K562 (cell line): Measurements from ENCODE around the gene YY1AP1. TPM values are rescaled to one million over a fixed set of nuclear protein-coding genes. Genes with fewer than 3 reads are reported as not detected.

Source experiments
- ARNT ChIP-seq, 2 experiments: fragments of 450-650 bp; IDR thresholded peaks; 2 replicates each; pipeline ENCODE4 v1.6.1; 2016; ENCODE audit warnings: mild to moderate bottlenecking in 1 of 2
- BDP1 ChIP-seq: IDR thresholded peaks from 3 replicates; pipeline ENCODE4 v1.6.1; 2011; ENCODE audit not compliant: insufficient read length, insufficient read depth
- BHLHE40 ChIP-seq: IDR thresholded peaks from 2 replicates; pipeline ENCODE4 v1.6.1; 2011; ENCODE audit warnings: low read length, improper control_type of control experiment
- CBX3 ChIP-seq, 2 experiments: IDR thresholded peaks; 1 replicate in 1 of 2; 2 replicates in 1 of 2; pipeline ENCODE4 v1.6.1; 2012; ENCODE audit warnings: inconsistent platforms in 2 of 2, low read length in 2 of 2, borderline replicate concordance in 1 of 2, control low read depth in 1 of 2
- ETV5 ChIP-seq: sonication (generic); formaldehyde crosslinking; IDR thresholded peaks from 2 replicates; pipeline ENCODE4 v1.4.0; 2020; ENCODE audit warnings: low read depth, mild to moderate bottlenecking, missing genetic modification reagents
- FOXA3 ChIP-seq, 2 experiments: fragments of 450-650 bp in 1 of 2; sonication (generic) in 1 of 2; formaldehyde crosslinking; IDR thresholded peaks in 1 of 2; conservative IDR thresholded peaks in 1 of 2; 2 replicates each; pipeline versions ENCODE4 v1.4.0 to v1.8.0; 2020 to 2022; ENCODE audit warnings: mild to moderate bottlenecking in 2 of 2, missing genetic modification reagents in 1 of 2
- FOXP1 ChIP-seq: sonication (generic); formaldehyde crosslinking; IDR thresholded peaks from 2 replicates; pipeline ENCODE4 v1.8.0; 2022; ENCODE audit warnings: mild to moderate bottlenecking, missing genetic modification reagents
- MTA2 ChIP-seq: fragments of 450-650 bp; IDR thresholded peaks from 2 replicates; pipeline ENCODE4 v1.6.1; 2016; ENCODE audit warnings: low read depth
- PHB ChIP-seq: fragments of 250-450 bp; sonication (Bioruptor Pico); IDR thresholded peaks from 2 replicates; pipeline ENCODE4 v1.5.0; 2021
- SAFB ChIP-seq: fragments of 200-400 bp; formaldehyde crosslinking; IDR thresholded peaks from 2 replicates; pipeline ENCODE4 v1.6.1; 2017; ENCODE audit warnings: low read depth, low read length, borderline replicate concordance
- SMAD2 ChIP-seq: fragments of 150-350 bp; IDR thresholded peaks from 2 replicates; pipeline ENCODE4 v1.6.1; 2014; ENCODE audit warnings: low read depth, mild to moderate bottlenecking, low read length
- SRSF3 ChIP-seq: fragments of 200-400 bp; formaldehyde crosslinking; IDR thresholded peaks from 2 replicates; pipeline ENCODE4 v1.6.1; 2016; ENCODE audit warnings: mild to moderate bottlenecking, low read length, moderate library complexity; ENCODE audit not compliant: insufficient read depth
- TRIM28 ChIP-seq: fragments of 450-650 bp; IDR thresholded peaks from 2 replicates; pipeline ENCODE4 v1.6.1; 2017
- ZNF134 ChIP-seq: fragments of 250-450 bp; sonication (Bioruptor Pico); conservative IDR thresholded peaks from 2 replicates; pipeline ENCODE4 v1.4.0; 2020
- ZNF282 ChIP-seq: sonication (generic); formaldehyde crosslinking; IDR thresholded peaks from 2 replicates; pipeline ENCODE4 v1.8.1; 2023; ENCODE audit warnings: missing genetic modification reagents
- ZNF354B ChIP-seq: fragments of 250-450 bp; sonication (Bioruptor Pico); IDR thresholded peaks from 2 replicates; pipeline ENCODE4 v1.4.0; 2020
- polyA plus RNA-seq, 8 experiments: library from polyadenylated mRNA; depleted of rRNA in 4 of 8; stranded (reverse) in 5 of 8; unstranded in 3 of 8; fragments of >200 nt; fragmentation: Nextera tagmentation in 2 of 8; fragmentation: Illumina TruSeq in 1 of 8; extraction: Ambion mirVana in 2 of 8; extraction: Trizol in 1 of 8; gene quantifications; 2 replicates each; pipeline versions ENCODE4 v1.2.1 to v1.2.3, GENCODE V29; 2011 to 2014; ENCODE audit warnings: inconsistent platforms in 1 of 8, missing spikeins in 1 of 8
- total RNA-seq, 7 experiments: library from RNA; depleted of rRNA in 6 of 7; stranded (reverse); fragments of >200 nt in 6 of 7; fragmentation: Illumina TruSeq in 2 of 7; extraction: Trizol in 2 of 7; gene quantifications; 2 replicates each; pipeline versions ENCODE4 v1.2.1 to v1.2.3, GENCODE V29; 2011 to 2021; ENCODE audit warnings: low replicate concordance in 1 of 7
- TF ChIP-seq, protein P1 (sequence below): fragments of 450-650 bp; conservative IDR thresholded peaks from 2 replicates; pipeline ENCODE4 v1.6.1; 2016; ENCODE audit warnings: missing genetic modification characterization, low read depth, mild to moderate bottlenecking, control low read depth, missing compliant biosample characterization
- TF ChIP-seq, protein P2 (sequence below): sonication (generic); formaldehyde crosslinking; IDR thresholded peaks from 2 replicates; pipeline ENCODE4 v1.8.0; 2023; ENCODE audit warnings: missing genetic modification reagents, mild to moderate bottlenecking, borderline replicate concordance

Gene YY1AP1
- total and polyA plus RNA-seq, 9 of the 15 experiments (the other 6 are each of a cell fraction or from before 2014, with no cell fraction given) = 18.4 to 90.7 (median 42.9) TPM

DNA sequence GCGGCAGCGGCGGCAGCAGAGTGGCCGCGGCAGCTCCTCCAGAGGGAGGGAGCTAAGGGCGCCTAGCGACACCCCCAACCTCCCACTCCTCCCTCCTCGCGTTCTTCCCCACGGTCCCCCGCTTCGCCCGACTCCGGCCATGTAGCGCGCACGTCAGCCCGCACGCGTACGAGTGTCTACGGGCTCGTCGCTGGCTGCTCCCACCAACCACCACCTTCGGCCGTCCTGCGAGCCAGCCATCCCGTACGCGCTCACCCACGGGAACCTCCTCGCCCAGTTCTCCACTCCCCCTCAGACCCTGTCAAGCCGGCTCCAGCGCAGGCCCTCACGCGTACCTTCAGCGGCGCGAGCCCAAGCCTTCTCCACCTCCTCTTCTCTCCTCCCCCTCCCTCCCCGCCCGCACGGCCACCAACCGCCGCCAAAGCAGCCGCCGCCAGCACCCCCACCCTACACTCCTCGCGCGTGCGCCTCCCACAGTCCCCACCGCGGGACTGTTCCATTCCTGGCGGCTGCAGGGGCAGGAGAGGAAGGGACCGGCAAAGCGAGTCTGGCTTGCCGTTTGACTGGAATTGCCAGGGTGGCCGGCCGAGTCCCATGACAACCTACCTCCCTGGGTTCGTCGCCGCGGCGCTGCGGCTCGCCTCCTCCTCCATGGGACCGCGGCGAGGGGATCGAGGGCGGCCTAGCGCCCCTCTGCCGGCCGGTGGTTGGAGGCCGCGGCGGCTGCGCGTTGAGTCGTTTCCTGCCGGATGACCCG, at the start of gene YY1AP1 (continued):
- TF ChIP-seq TRIM28 = no peak
- TF ChIP-seq, protein P1, sequence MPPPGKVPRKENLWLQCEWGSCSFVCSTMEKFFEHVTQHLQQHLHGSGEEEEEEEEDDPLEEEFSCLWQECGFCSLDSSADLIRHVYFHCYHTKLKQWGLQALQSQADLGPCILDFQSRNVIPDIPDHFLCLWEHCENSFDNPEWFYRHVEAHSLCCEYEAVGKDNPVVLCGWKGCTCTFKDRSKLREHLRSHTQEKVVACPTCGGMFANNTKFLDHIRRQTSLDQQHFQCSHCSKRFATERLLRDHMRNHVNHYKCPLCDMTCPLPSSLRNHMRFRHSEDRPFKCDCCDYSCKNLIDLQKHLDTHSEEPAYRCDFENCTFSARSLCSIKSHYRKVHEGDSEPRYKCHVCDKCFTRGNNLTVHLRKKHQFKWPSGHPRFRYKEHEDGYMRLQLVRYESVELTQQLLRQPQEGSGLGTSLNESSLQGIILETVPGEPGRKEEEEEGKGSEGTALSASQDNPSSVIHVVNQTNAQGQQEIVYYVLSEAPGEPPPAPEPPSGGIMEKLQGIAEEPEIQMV (tag) = no peak
- 0 out of 2 replicates have a peak, but pooled peaks have one; percentile 3 for TF ChIP-seq ETV5 (CRISPR knock-in tag)
- TF ChIP-seq ZNF282 (CRISPR knock-in tag) = no peak
- TF ChIP-seq PHB (CRISPR knock-in tag) = 0 out of 2 replicates have a peak, but pooled peaks have one; percentile 42
- no peak; the same call in 1 of the 2 replicates for TF ChIP-seq SRSF3
- no peak for TF ChIP-seq ARNT (IDR thresholded peaks at IDR 0.05)
- TF ChIP-seq SAFB = peak; percentile 15; the same call in 1 of the 2 replicates
- no peak for TF ChIP-seq BDP1
- TF ChIP-seq, protein P2, sequence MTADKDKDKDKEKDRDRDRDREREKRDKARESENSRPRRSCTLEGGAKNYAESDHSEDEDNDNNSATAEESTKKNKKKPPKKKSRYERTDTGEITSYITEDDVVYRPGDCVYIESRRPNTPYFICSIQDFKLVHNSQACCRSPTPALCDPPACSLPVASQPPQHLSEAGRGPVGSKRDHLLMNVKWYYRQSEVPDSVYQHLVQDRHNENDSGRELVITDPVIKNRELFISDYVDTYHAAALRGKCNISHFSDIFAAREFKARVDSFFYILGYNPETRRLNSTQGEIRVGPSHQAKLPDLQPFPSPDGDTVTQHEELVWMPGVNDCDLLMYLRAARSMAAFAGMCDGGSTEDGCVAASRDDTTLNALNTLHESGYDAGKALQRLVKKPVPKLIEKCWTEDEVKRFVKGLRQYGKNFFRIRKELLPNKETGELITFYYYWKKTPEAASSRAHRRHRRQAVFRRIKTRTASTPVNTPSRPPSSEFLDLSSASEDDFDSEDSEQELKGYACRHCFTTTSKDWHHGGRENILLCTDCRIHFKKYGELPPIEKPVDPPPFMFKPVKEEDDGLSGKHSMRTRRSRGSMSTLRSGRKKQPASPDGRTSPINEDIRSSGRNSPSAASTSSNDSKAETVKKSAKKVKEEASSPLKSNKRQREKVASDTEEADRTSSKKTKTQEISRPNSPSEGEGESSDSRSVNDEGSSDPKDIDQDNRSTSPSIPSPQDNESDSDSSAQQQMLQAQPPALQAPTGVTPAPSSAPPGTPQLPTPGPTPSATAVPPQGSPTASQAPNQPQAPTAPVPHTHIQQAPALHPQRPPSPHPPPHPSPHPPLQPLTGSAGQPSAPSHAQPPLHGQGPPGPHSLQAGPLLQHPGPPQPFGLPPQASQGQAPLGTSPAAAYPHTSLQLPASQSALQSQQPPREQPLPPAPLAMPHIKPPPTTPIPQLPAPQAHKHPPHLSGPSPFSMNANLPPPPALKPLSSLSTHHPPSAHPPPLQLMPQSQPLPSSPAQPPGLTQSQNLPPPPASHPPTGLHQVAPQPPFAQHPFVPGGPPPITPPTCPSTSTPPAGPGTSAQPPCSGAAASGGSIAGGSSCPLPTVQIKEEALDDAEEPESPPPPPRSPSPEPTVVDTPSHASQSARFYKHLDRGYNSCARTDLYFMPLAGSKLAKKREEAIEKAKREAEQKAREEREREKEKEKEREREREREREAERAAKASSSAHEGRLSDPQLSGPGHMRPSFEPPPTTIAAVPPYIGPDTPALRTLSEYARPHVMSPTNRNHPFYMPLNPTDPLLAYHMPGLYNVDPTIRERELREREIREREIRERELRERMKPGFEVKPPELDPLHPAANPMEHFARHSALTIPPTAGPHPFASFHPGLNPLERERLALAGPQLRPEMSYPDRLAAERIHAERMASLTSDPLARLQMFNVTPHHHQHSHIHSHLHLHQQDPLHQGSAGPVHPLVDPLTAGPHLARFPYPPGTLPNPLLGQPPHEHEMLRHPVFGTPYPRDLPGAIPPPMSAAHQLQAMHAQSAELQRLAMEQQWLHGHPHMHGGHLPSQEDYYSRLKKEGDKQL (CRISPR knock-in tag) = 0 out of 2 replicates have a peak, but pooled peaks have one; percentile 90
- no peak for TF ChIP-seq ZNF134
- TF ChIP-seq ZNF354B = no peak
- TF ChIP-seq MTA2 = no peak
- 0 out of 3 replicates have a peak, but pooled peaks of 1 of the 2 experiments have one; percentile 18 for TF ChIP-seq CBX3 (IDR thresholded peaks at IDR 0.05; ENCODE audit: borderline replicate concordance in 1 of 2, low read length in 2 of 2)
- peak in 1 of 2 experiments; percentile 55; a peak in 1 of 4 replicates for TF ChIP-seq FOXA3 (CRISPR knock-in tag; conservative IDR thresholded peaks at IDR 0.05 in 1 of 2, IDR thresholded peaks at IDR 0.05 in 1 of 2)
- TF ChIP-seq FOXP1 = peak; percentile 76; the same call in 1 of the 2 replicates
- peak; percentile 91 for TF ChIP-seq BHLHE40
- no peak for TF ChIP-seq SMAD2
